Measurements from ENCODE around the gene NAALADL2. TPM values are rescaled to one million over a fixed set of nuclear protein-coding genes. Genes with fewer than 3 reads are reported as not detected.

NAALADL2 gene
- total RNA-seq, 4 donors from 2014 or later, result 7.0 to 34.7 (median 18.4) TPM

GRCh38 chr3:175258763-175259162 is 399.6 kb downstream of the NAALADL2 start:
- Histone ChIP-seq H3K4me3 (no peak overlapping the region), H3K27ac (no peak overlapping the region), H3K36me3 (no peaks in the 10 kb centered on the region), H3K9me3 (no peaks in the 10 kb centered on the region), H3K27me3 (no peaks in the 10 kb centered on the region), H3K4me1 (no peaks in the 10 kb centered on the region)
- DNase-seq, result no peak
- TF ChIP-seq POLR2A (IDR thresholded peaks at IDR 0.05) (no peak), CTCF (IDR thresholded peaks at IDR 0.05) (no peak)

GRCh38 chr3:175260145-175260794 is 401.1 kb downstream of the NAALADL2 start:
- H3K36me3 ChIP-seq, result no peaks in the 10 kb centered on the region
- H3K4me3 ChIP-seq, result no peak overlapping the region
- TF ChIP-seq CTCF (IDR thresholded peaks at IDR 0.05) (no peak), POLR2A (IDR thresholded peaks at IDR 0.05) (no peak)
- H3K27me3 ChIP-seq, result no peaks in the 10 kb centered on the region
- H3K9me3 ChIP-seq, result no peaks in the 10 kb centered on the region
- H3K27ac ChIP-seq, result no peak overlapping the region
- no peak for DNase-seq
- H3K4me1 ChIP-seq, result no peaks in the 10 kb centered on the region

- no peaks in the 10 kb centered on the region for H3K9me3 ChIP-seq
- H3K4me3 ChIP-seq, result no peak overlapping the region
- H3K36me3 ChIP-seq, result no peaks in the 10 kb centered on the region
- no peaks in the 10 kb centered on the region for H3K4me1 ChIP-seq
- DNase-seq, result no peak
- no peak overlapping the region for H3K27ac ChIP-seq
- no peaks in the 10 kb centered on the region for H3K27me3 ChIP-seq
- no peak for TF ChIP-seq POLR2A (IDR thresholded peaks at IDR 0.05)
- no peak for TF ChIP-seq CTCF (IDR thresholded peaks at IDR 0.05)
These were observed 407.3 kb downstream of the NAALADL2 start for GRCh38 chr3:175266478-175266877.

GRCh38 chr3:175267121-175267531 is 408.0 kb downstream of the NAALADL2 start:
- no peaks in the 10 kb centered on the region for H3K27me3 ChIP-seq
- no peaks in the 10 kb centered on the region for H3K36me3 ChIP-seq
- H3K9me3 ChIP-seq, result no peaks in the 10 kb centered on the region
- DNase-seq, result no peak
- no peak overlapping the region for H3K4me3 ChIP-seq
- TF ChIP-seq POLR2A (IDR thresholded peaks at IDR 0.05) (no peak), CTCF (IDR thresholded peaks at IDR 0.05) (no peak)
- no peak overlapping the region for H3K27ac ChIP-seq
- H3K4me1 ChIP-seq, result no peaks in the 10 kb centered on the region

- Histone ChIP-seq H3K27ac (no peak overlapping the region), H3K27me3 (no peaks in the 10 kb centered on the region), H3K36me3 (no peaks in the 10 kb centered on the region), H3K4me1 (no peaks in the 10 kb centered on the region), H3K9me3 (no peaks in the 10 kb centered on the region), H3K4me3 (no peak overlapping the region)
- TF ChIP-seq POLR2A (IDR thresholded peaks at IDR 0.05) (no peak), CTCF (IDR thresholded peaks at IDR 0.05) (no peak)
- DNase-seq, result no peak
These were observed 408.4 kb downstream of the NAALADL2 start for GRCh38 chr3:175267561-175267960.

- H3K4me1 ChIP-seq, result no peaks in the 10 kb centered on the region
- DNase-seq, result no peak
- H3K27me3 ChIP-seq, result no peaks in the 10 kb centered on the region
- no peak overlapping the region for H3K4me3 ChIP-seq
- no peaks in the 10 kb centered on the region for H3K9me3 ChIP-seq
- no peaks in the 10 kb centered on the region for H3K36me3 ChIP-seq
- H3K27ac ChIP-seq, result no peak overlapping the region
- TF ChIP-seq CTCF (IDR thresholded peaks at IDR 0.05), result no peak
- no peak for TF ChIP-seq POLR2A (IDR thresholded peaks at IDR 0.05)
These were observed 410.3 kb downstream of the NAALADL2 start for GRCh38 chr3:175269394-175269793.
